K562 (cell line): ENCODE results near the gene COPB2. TPM values are rescaled to one million over a fixed set of nuclear protein-coding genes. Genes with fewer than 3 reads are reported as not detected.
A peak's percentile ranks its signal among the peaks of the same experiment; 100 is the strongest.

Source experiments
- ARID3B ChIP-seq: fragments of 250-450 bp; sonication (Bioruptor Pico); IDR thresholded peaks from 2 replicates; pipeline ENCODE4 v1.4.0; 2020; ENCODE audit warnings: borderline replicate concordance
- CBX5 ChIP-seq: IDR thresholded peaks from 2 replicates; pipeline ENCODE4 v1.6.1; 2014; ENCODE audit warnings: low read depth, borderline replicate concordance
- E2F4 ChIP-seq: sonication (generic); formaldehyde crosslinking; IDR thresholded peaks from 2 replicates; pipeline ENCODE4 v1.8.0; 2022; ENCODE audit warnings: mild to moderate bottlenecking, low read depth, missing genetic modification reagents
- GTF2B ChIP-seq: IDR thresholded peaks from 2 replicates; pipeline ENCODE4 v1.6.1; 2011; ENCODE audit not compliant: insufficient read length; ENCODE audit errors: extremely low read depth
- HBP1 ChIP-seq: fragments of 450-650 bp; formaldehyde crosslinking; IDR thresholded peaks from 2 replicates; pipeline ENCODE4 v1.4.0; 2022; ENCODE audit warnings: missing genetic modification characterization
- HES1 ChIP-seq: fragments of 450-650 bp; IDR thresholded peaks from 2 replicates; pipeline ENCODE4 v1.6.1; 2016; ENCODE audit warnings: low read depth, mild to moderate bottlenecking, moderate library complexity
- IFI16 ChIP-seq: fragments of 250-450 bp; sonication (Bioruptor Pico); IDR thresholded peaks from 2 replicates; pipeline ENCODE4 v2.1.2; 2022; ENCODE audit warnings: mild to moderate bottlenecking, inconsistent platforms
- LARP7 ChIP-seq: fragments of 450-650 bp; IDR thresholded peaks from 2 replicates; pipeline ENCODE4 v1.6.1; 2016
- MYC ChIP-seq, 2 experiments: fragments of 250-450 bp in 1 of 2; sonication (Bioruptor Pico) in 1 of 2; IDR thresholded peaks; 2 replicates each; pipeline versions ENCODE4 v1.5.1 to v1.6.1; 2012 to 2021; ENCODE audit warnings: low read depth in 2 of 2, borderline replicate concordance in 1 of 2, improper control_type of control experiment in 1 of 2, low read length in 1 of 2, mild to moderate bottlenecking in 1 of 2, moderate library complexity in 1 of 2
- PHTF2 ChIP-seq: fragments of 250-450 bp; sonication (Bioruptor Pico); IDR thresholded peaks from 2 replicates; pipeline ENCODE4 v1.5.0; 2021; ENCODE audit warnings: mild to moderate bottlenecking
- RAD51 ChIP-seq: fragments of 450-650 bp; IDR thresholded peaks from 2 replicates; pipeline ENCODE4 v1.7.1; 2016; ENCODE audit warnings: low read depth, mild to moderate bottlenecking, borderline replicate concordance
- RBM14 ChIP-seq: fragments of 200-400 bp; formaldehyde crosslinking; IDR thresholded peaks from 2 replicates; pipeline ENCODE4 v1.6.1; 2018; ENCODE audit warnings: low read depth, mild to moderate bottlenecking, low read length, moderate library complexity, borderline replicate concordance; ENCODE audit not compliant: insufficient read depth
- RCOR1 ChIP-seq, 2 experiments: IDR thresholded peaks; 2 replicates each; pipeline ENCODE4 v1.6.1; 2012; ENCODE audit warnings: low read depth in 2 of 2, low read length in 2 of 2, borderline replicate concordance in 1 of 2, improper control_type of control experiment in 1 of 2
- RFX5 ChIP-seq: IDR thresholded peaks from 2 replicates; pipeline ENCODE4 v1.6.1; 2011; ENCODE audit warnings: low read depth, mild to moderate bottlenecking, improper control_type of control experiment, low read length
- SFPQ ChIP-seq: fragments of 200-400 bp; formaldehyde crosslinking; IDR thresholded peaks from 2 replicates; pipeline ENCODE4 v1.6.1; 2017; ENCODE audit warnings: mild to moderate bottlenecking, low read depth, low read length, moderate library complexity
- SNRNP70 ChIP-seq: fragments of 200-400 bp; formaldehyde crosslinking; optimal IDR thresholded peaks from 2 replicates; pipeline ENCODE3; 2017; ENCODE audit warnings: low read depth, low read length
- TAL1 ChIP-seq: fragments of 450-650 bp; IDR thresholded peaks from 2 replicates; pipeline ENCODE4 v1.6.1; 2016; ENCODE audit warnings: mild to moderate bottlenecking
- ZBTB8A ChIP-seq: fragments of 450-650 bp; IDR thresholded peaks from 2 replicates; pipeline ENCODE4 v1.6.1; 2018; ENCODE audit warnings: mild to moderate bottlenecking, moderate library complexity; ENCODE audit not compliant: partially characterized antibody
- ZEB2 ChIP-seq: fragments of 450-650 bp; IDR thresholded peaks from 2 replicates; pipeline ENCODE4 v1.6.1; 2016
- ZNF408 ChIP-seq: fragments of 250-450 bp; sonication (Bioruptor Pico); IDR thresholded peaks from 2 replicates; pipeline ENCODE4 v1.4.0; 2020; ENCODE audit warnings: low read depth, mild to moderate bottlenecking, moderate library complexity
- polyA plus RNA-seq, 8 experiments: library from polyadenylated mRNA; depleted of rRNA in 4 of 8; stranded (reverse) in 5 of 8; unstranded in 3 of 8; fragments of >200 nt; fragmentation: Nextera tagmentation in 2 of 8; fragmentation: Illumina TruSeq in 1 of 8; extraction: Ambion mirVana in 2 of 8; extraction: Trizol in 1 of 8; gene quantifications; 2 replicates each; pipeline versions ENCODE4 v1.2.1 to v1.2.3, GENCODE V29; 2011 to 2014; ENCODE audit warnings: inconsistent platforms in 1 of 8, missing spikeins in 1 of 8
- total RNA-seq, 7 experiments: library from RNA; depleted of rRNA in 6 of 7; stranded (reverse); fragments of >200 nt in 6 of 7; fragmentation: Illumina TruSeq in 2 of 7; extraction: Trizol in 2 of 7; gene quantifications; 2 replicates each; pipeline versions ENCODE4 v1.2.1 to v1.2.3, GENCODE V29; 2011 to 2021; ENCODE audit warnings: low replicate concordance in 1 of 7

The COPB2 gene
- total and polyA plus RNA-seq, 9 of the 15 experiments (the other 6 are each of a cell fraction or from before 2014, with no cell fraction given), result 64.3 to 189 (median 130) TPM

GRCh38 chr3:139339219-139339906 is 50.1 kb downstream of the COPB2 start (continued):
- TF ChIP-seq SFPQ (no peak), CBX5 (no peak), LARP7 (no peak), HES1 (peak; percentile 75), ZBTB8A (no peak), RFX5 (no peak), RAD51 (peak; percentile 91), MYC (IDR thresholded peaks at IDR 0.05; ENCODE audit: low read depth, low read length) (peak; percentile 80), MYC (CRISPR knock-in tag; IDR thresholded peaks at IDR 0.05; ENCODE audit: borderline replicate concordance, low read depth) (no peak), HBP1 (CRISPR knock-in tag) (no peak), ARID3B (0 out of 2 replicates have a peak, but pooled peaks have one; percentile 24), PHTF2 (no peak), GTF2B (no peak), ZEB2 (peak; percentile 59; the same call in 1 of the 2 replicates), SNRNP70 (no peak), TAL1 (peak; percentile 38; the same call in 1 of the 2 replicates), RBM14 (no peak), ZNF408 (CRISPR knock-in tag) (no peak), IFI16 (CRISPR knock-in tag) (no peak), E2F4 (no peak), RCOR1 (IDR thresholded peaks at IDR 0.05; ENCODE audit: borderline replicate concordance in 1 of 2, low read depth in 2 of 2, low read length in 2 of 2) (peak in 1 of 2 experiments; percentile 90; a peak in 2 of 4 replicates)
